DND-41 (cell line): Measurements from ENCODE around the gene MKLN1.

ENCODE experiments used
- ATAC-seq: fragments of 200-7000 bp; cut with Tn5 transposase; 3 replicates; pipeline ENCODE4 v1.9.1; 2021; ENCODE audit warnings: low read depth; ENCODE audit not compliant: insufficient read depth
- DNase-seq: peaks from one replicate; pipeline ENCODE4 v3.0.0-alpha.2; 2020
- H2AFZ ChIP-seq: 2 replicates; pipeline ENCODE4 v1.6.0; 2012; ENCODE audit warnings: low read depth, low read length
- H3K27ac ChIP-seq: 2 replicates; pipeline ENCODE4 v1.5.1; 2012; ENCODE audit warnings: low read length, inconsistent platforms
- H3K27me3 ChIP-seq: fragments of 200-600 bp; sonication (generic); 2 replicates; pipeline ENCODE4 v1.6.0; 2012; ENCODE audit warnings: low read length, mild to moderate bottlenecking, inconsistent platforms; ENCODE audit not compliant: insufficient read depth, poor library complexity
- H3K36me3 ChIP-seq: 2 replicates; pipeline ENCODE4 v1.5.1; 2012; ENCODE audit warnings: low read length, inconsistent platforms; ENCODE audit not compliant: insufficient read depth
- H3K4me1 ChIP-seq: 2 replicates; pipeline ENCODE4 v1.5.1; 2012; ENCODE audit warnings: mild to moderate bottlenecking, low read length; ENCODE audit not compliant: insufficient read depth
- H3K4me2 ChIP-seq: 2 replicates; pipeline ENCODE4 v1.6.0; 2012; ENCODE audit warnings: mild to moderate bottlenecking, moderate library complexity, low read length, inconsistent platforms; ENCODE audit not compliant: insufficient read depth
- H3K4me3 ChIP-seq, 2 experiments: fragments of 200-600 bp in 1 of 2; shearing (Covaris generic) in 1 of 2; 2 replicates each; pipeline ENCODE4 v1.5.1; 2012 to 2016; ENCODE audit warnings: inconsistent platforms in 2 of 2, low read length in 2 of 2, mild to moderate bottlenecking in 2 of 2, low read depth in 1 of 2, moderate library complexity in 1 of 2
- H3K79me2 ChIP-seq: 2 replicates; pipeline ENCODE4 v1.6.0; 2012; ENCODE audit warnings: low read length, inconsistent platforms; ENCODE audit not compliant: insufficient read depth
- H3K9ac ChIP-seq: 2 replicates; pipeline ENCODE4 v1.6.0; 2012; ENCODE audit warnings: low read depth, mild to moderate bottlenecking, inconsistent platforms, low read length, moderate library complexity
- H3K9me3 ChIP-seq: 2 replicates; pipeline ENCODE4 v1.5.1; 2012; ENCODE audit warnings: low read length, moderate library complexity, mild to moderate bottlenecking, inconsistent platforms; ENCODE audit not compliant: insufficient read depth, severe bottlenecking
- H4K20me1 ChIP-seq: 2 replicates; pipeline ENCODE4 v1.6.0; 2012; ENCODE audit warnings: low read length; ENCODE audit not compliant: insufficient read depth
- CTCF ChIP-seq: IDR thresholded peaks from 2 replicates; pipeline ENCODE4 v1.5.1; 2012; ENCODE audit warnings: borderline replicate concordance, low read length, moderate library complexity, mild to moderate bottlenecking; ENCODE audit not compliant: poor library complexity, severe bottlenecking; ENCODE audit errors: extremely low read depth
- EZH2 ChIP-seq: IDR thresholded peaks from 3 replicates; pipeline ENCODE4 v1.6.1; 2012; ENCODE audit warnings: borderline replicate concordance, low read depth, mild to moderate bottlenecking, moderate library complexity, low read length, inconsistent platforms; ENCODE audit not compliant: severe bottlenecking

MKLN1 gene

GRCh38 chr7:131544449-131545301, 217.0 kb downstream of the MKLN1 start:
- Histone ChIP-seq H3K4me3 (no peak overlapping the region), H3K4me2 (no peak overlapping the region), H2AFZ (no peak overlapping the region), H3K36me3 (no peaks in the 10 kb centered on the region), H3K79me2 (no peaks in the 10 kb centered on the region), H4K20me1 (no peaks in the 10 kb centered on the region), H3K27ac (no peak overlapping the region), H3K9ac (no peak overlapping the region), H3K4me1 (no peaks in the 10 kb centered on the region), H3K9me3 (no peaks in the 10 kb centered on the region), H3K27me3 (no peaks in the 10 kb centered on the region)
- TF ChIP-seq CTCF (peak; percentile 48), EZH2 (no peak)
- DNase-seq (peak; percentile 29), ATAC-seq (peak; percentile 62)

- H3K79me2 ChIP-seq = no peaks in the 10 kb centered on the region
- DNase-seq (no peak), ATAC-seq (peak; percentile 40; the same call in 1 of the 3 replicates)
- no peaks in the 10 kb centered on the region for H3K4me1 ChIP-seq
- no peak overlapping the region for H3K27ac ChIP-seq
- H4K20me1 ChIP-seq = no peaks in the 10 kb centered on the region
- H3K9me3 ChIP-seq = no peaks in the 10 kb centered on the region
- no peaks in the 10 kb centered on the region for H3K36me3 ChIP-seq
- no peak overlapping the region for H3K4me3 ChIP-seq
- no peak overlapping the region for H3K4me2 ChIP-seq
- H3K27me3 ChIP-seq = no peaks in the 10 kb centered on the region
- no peak for TF ChIP-seq CTCF
- no peak for TF ChIP-seq EZH2
- H3K9ac ChIP-seq = no peak overlapping the region
- no peak overlapping the region for H2AFZ ChIP-seq
Observed at GRCh38 chr7:131546126-131546525, 218.4 kb downstream of the MKLN1 start.
